Body of pancreas (tissue), 4 donors: ENCODE measurements around the gene S100A2. TPM values are rescaled to one million over a fixed set of nuclear protein-coding genes. Genes with fewer than 3 reads are reported as not detected.

Source experiments
- ATAC-seq: fragments of 150-250 bp; one replicate; pipeline ENCODE4 v1.9.1; 2016
- DNase-seq, 4 donors: peaks; one replicate each; pipeline ENCODE4 v3.0.0-alpha.2; 2019
- H3K27ac ChIP-seq, 4 donors: fragments of 200-600 bp; sonication (generic); 1 replicate in 3 of 4; 2 replicates in 1 of 4; pipeline versions ENCODE4 v1.5.1 to v1.6.1; 2016 to 2019; ENCODE audit warnings: mild to moderate bottlenecking in 1 of 4, mixed read lengths in 1 of 4, moderate library complexity in 1 of 4
- H3K27me3 ChIP-seq, 2 donors: fragments of 200-600 bp; sonication (generic); one replicate each; pipeline ENCODE4 v1.6.0; 2016; ENCODE audit warnings: mild to moderate bottlenecking in 1 of 2
- H3K36me3 ChIP-seq, 2 donors: fragments of 200-600 bp; sonication (generic); replicated peaks in 1 of 2; 2 replicates each; pipeline ENCODE4 v1.5.1; 2016; ENCODE audit warnings: low read depth in 2 of 2; ENCODE audit not compliant: insufficient read depth in 1 of 2
- H3K4me1 ChIP-seq: fragments of 200-600 bp; sonication (generic); one replicate; pipeline ENCODE4 v1.6.0; 2016
- H3K4me3 ChIP-seq, 2 donors: fragments of 200-600 bp; sonication (generic); 1 replicate in 1 of 2; 2 replicates in 1 of 2; pipeline ENCODE4 v1.5.1; 2016 to 2019
- H3K9me3 ChIP-seq, 3 donors: fragments of 200-600 bp; sonication (generic); 1 replicate in 2 of 3; 2 replicates in 1 of 3; pipeline ENCODE4 v1.5.1; 2016
- POLR2A ChIP-seq, 3 donors: fragments of 450-650 bp; IDR thresholded peaks; one replicate each; pipeline ENCODE4 v1.6.1; 2016; ENCODE audit warnings: antibody characterized with exemption in 3 of 3, mild to moderate bottlenecking in 2 of 3
- WGBS, 2 donors: methylation state at CpG; one replicate each; pipeline ENCODE4 v1.1.5; 2017; 5-methylcytosine and 5-hydroxymethylcytosine counted together
- intact Hi-C: fragments of 100-400 bp; cut with DNase I; formaldehyde crosslinking; loops from one replicate; pipeline ENCODE4 v1.15.1; 2023
- total RNA-seq, 2 donors: library from RNA; depleted of rRNA; stranded (reverse); fragments of >200 nt; gene quantifications; one replicate each; pipeline ENCODE4 v1.1.0, GENCODE V29; 2016
- TF ChIP-seq, protein P1 (sequence below), 7 experiments: fragments of 450-650 bp in 4 of 7; fragments of 200-600 bp in 3 of 7; sonication (generic) in 3 of 7; IDR thresholded peaks; one replicate each; pipeline ENCODE4 v1.5.1; 2016 to 2019; ENCODE audit warnings: antibody characterized with exemption in 7 of 7

S100A2 gene
- total RNA-seq, 2 donors from 2014 or later = not detected

DNA sequence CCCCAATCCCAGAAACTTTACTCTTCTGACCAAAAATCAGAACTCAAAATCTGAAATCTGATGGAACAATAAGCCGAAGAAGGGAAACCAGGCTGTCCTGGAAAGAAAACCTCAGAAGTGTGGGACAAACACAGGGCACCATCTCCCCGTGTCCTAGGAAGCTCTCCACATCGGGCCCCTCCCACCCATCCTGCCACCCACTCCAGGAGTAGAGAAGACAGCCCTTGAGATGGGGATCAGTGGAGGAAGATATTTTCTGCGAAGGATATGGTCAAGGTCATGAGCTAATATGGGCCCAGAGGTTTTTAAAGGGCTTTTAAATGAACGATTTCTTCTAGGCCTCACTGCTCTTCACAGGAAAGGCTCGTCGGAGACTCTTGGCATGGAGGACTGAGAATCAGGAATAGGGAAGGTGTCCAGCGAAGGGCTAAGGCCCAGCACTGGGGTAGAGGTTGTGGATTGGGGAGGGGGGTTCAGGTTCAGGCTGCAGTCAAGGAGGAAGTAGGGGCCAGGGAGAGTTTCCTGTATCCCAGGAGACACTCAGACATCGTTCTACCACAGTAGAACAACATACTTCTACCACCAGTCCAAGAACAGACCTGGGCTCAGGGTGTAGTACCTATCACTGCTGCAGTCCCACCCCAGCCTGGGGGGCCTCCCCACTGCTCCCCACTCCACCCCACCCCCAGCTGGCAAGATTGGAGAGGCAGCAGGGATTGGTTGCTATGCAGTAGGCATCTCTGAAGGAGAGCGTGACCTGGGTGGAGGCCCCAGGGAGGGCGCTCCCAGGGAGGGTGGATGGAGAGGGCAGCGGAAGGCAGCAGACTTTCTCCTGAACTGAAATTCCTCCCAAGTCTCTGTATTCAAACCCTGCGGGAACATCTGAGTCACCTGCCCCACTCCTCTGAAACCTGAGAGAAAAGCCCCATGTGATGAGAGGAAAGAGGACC is 23.7 kb downstream of the S100A2 start:
- WGBS, 2 donors = 76 to 77% methylated on average over 12 to 13 of the region's 13 CpGs
- intact Hi-C loops = no loop called here
- no peak overlapping the region for H3K27ac ChIP-seq
- no peaks in the 10 kb centered on the region for H3K9me3 ChIP-seq
- H3K4me1 ChIP-seq = peaks cover 38% of the 10 kb centered on the region
- no peaks in the 10 kb centered on the region for H3K27me3 ChIP-seq
- no peak for TF ChIP-seq POLR2A (IDR thresholded peaks at IDR 0.05)
- TF ChIP-seq, protein P1, sequence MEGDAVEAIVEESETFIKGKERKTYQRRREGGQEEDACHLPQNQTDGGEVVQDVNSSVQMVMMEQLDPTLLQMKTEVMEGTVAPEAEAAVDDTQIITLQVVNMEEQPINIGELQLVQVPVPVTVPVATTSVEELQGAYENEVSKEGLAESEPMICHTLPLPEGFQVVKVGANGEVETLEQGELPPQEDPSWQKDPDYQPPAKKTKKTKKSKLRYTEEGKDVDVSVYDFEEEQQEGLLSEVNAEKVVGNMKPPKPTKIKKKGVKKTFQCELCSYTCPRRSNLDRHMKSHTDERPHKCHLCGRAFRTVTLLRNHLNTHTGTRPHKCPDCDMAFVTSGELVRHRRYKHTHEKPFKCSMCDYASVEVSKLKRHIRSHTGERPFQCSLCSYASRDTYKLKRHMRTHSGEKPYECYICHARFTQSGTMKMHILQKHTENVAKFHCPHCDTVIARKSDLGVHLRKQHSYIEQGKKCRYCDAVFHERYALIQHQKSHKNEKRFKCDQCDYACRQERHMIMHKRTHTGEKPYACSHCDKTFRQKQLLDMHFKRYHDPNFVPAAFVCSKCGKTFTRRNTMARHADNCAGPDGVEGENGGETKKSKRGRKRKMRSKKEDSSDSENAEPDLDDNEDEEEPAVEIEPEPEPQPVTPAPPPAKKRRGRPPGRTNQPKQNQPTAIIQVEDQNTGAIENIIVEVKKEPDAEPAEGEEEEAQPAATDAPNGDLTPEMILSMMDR (IDR thresholded peaks at IDR 0.05) = no peak
- H3K4me3 ChIP-seq = no peak overlapping the region
- no peaks in the 10 kb centered on the region for H3K36me3 ChIP-seq
- DNase-seq (no peak), ATAC-seq (no peak)

DNA sequence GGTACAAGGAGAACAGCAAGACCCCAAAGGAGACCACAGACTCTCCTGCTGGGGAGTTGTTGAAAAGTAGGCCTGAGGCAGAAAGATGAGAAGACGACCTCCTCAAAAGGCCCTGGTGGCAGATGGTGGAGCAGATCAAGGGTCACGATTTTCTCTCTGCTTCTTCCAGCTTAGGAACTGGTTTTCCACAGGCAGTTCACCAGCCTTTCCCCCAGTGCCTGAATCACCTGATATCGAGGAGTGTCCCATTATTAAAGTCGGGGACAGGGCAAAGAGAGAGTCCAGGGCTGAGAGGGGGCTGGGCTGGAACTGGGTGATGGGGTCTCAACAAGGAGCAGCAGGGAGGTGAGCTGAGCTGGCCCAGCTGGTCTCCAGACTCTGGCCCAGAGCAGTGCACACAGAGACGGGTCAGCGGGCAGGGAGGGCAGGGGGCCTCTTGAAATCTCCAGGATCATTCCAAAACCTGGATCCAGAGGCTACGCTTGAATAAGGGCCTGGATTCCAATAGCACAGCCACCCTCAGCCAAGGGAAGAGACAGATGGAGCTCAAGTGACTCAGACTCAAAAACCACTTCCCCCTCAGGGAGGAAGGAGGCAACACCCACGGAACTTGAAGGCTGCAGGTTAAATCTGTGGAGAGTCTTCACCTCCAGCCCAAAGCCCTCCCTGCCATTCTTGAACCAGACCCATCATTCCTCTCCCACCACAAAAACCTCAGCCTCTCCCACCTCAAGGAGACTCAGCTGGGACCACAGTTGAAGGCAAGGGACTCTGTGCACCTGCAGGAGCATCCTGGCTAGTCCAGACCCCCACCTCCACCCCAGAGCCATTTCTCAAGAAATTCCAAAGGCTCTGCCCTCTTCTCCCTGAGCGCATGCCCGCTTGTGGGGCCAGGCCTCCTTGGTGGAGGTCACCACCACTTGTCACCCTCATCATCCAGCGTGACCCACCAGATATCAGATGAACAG is 25.0 kb downstream of the S100A2 start, which contains the start of gene S100A5:
S100A5 (minus strand) TSS at position 541 of the 968 bp plus-strand sequence. CDS start 743 bp downstream, outside the sequence.
- TF ChIP-seq, protein P1 (IDR thresholded peaks at IDR 0.05) = no peak
- TF ChIP-seq POLR2A (IDR thresholded peaks at IDR 0.05) = no peak
- intact Hi-C loops = no loop called here
- H3K27ac ChIP-seq = no peak within 1 kb of the TSS
- peaks cover 39% of the 10 kb centered on the region for H3K4me1 ChIP-seq
- no peaks in the 10 kb centered on the region for H3K27me3 ChIP-seq
- DNase-seq = no peak
- WGBS, 2 donors = 72% methylated on average over 10 to 11 of the region's 11 CpGs
- no peak within 1 kb of the TSS for H3K4me3 ChIP-seq
- no peaks in the 10 kb centered on the region for H3K36me3 ChIP-seq
- no peak for ATAC-seq
- H3K9me3 ChIP-seq = no peaks in the 10 kb centered on the region

DNA sequence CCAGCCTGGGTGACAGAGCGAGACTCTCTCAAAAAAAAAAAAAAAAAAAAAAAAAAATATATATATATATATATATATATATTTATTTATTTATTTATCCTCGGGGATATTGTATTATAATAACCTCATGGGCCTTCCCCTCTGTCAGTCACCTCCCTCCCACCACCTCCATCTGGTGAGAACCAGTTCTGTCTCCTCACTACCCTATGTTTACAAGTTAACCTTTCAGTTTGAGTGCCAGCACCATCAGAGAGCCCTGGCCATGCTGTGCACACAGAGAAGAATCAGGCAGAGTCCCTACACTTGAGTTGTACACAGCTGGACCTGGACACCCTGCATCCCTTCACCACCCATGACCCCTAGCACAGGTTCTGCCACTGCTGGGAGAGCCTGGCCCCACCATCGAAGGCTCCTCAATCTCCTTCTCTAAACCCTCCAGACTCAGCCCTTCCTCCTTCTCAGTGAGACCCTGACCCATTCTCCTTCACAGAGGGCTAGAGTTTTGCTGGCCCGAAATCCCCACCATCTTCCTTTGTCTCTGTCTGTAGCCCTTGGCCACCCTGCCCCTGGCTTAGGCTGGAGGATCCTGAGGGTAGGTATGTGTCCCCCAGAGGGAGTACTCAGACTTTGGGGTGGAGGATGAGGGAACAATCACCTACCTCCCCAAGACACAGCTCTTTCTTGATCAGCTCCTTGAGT is 26.1 kb downstream of the S100A2 start:
- DNase-seq = no peak
- TF ChIP-seq POLR2A (IDR thresholded peaks at IDR 0.05) = no peak
- TF ChIP-seq, protein P1 (IDR thresholded peaks at IDR 0.05) = no peak
- H3K4me1 ChIP-seq = peaks cover 37% of the 10 kb centered on the region
- intact Hi-C loops = no loop called here
- no peaks in the 10 kb centered on the region for H3K36me3 ChIP-seq
- no peak overlapping the region for H3K4me3 ChIP-seq
- H3K9me3 ChIP-seq = no peaks in the 10 kb centered on the region
- no peak overlapping the region for H3K27ac ChIP-seq
- WGBS, 2 donors = 75% methylated on average over 4 of the region's 4 CpGs
- no peak for ATAC-seq
- no peaks in the 10 kb centered on the region for H3K27me3 ChIP-seq

DNA sequence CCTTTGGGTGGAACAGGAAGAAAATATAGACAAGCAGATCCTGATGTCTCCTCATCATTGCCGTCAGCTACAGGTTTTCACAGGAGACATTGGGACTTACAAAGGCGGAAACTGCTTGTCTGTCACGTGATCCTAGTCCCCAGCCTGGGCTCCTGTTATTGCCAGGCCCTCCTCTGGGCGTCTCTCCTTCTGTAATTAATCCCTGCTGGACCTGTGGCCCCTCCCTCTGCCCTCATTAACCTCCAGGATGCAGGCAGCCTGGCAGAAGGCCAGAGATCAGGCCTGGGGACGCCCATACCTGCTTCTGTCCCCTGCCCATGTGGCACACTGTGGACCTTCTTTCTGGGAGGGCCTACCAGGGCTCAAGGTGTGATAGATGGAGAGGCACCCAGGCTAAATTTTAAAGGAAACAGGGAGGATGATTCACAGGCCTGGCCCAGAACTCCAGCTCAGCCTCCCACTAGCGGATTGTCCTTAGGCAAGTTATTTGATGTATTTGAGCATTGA is 27.3 kb downstream of the S100A2 start:
- H3K36me3 ChIP-seq = no peaks in the 10 kb centered on the region
- DNase-seq (peak; percentile 38 to 60 (median 58)), ATAC-seq (peak; percentile 34)
- H3K27me3 ChIP-seq = no peaks in the 10 kb centered on the region
- TF ChIP-seq, protein P1 (IDR thresholded peaks at IDR 0.05) = peak in 1 of 7 experiments; percentile 5
- TF ChIP-seq POLR2A (IDR thresholded peaks at IDR 0.05) = no peak
- intact Hi-C loops = no loop called here
- H3K4me3 ChIP-seq = no peak overlapping the region
- H3K27ac ChIP-seq = peak overlapping the region in 3 of 4 donors; percentile 21 to 71 (median 55)
- H3K4me1 ChIP-seq = peaks cover 36% of the 10 kb centered on the region
- WGBS, 2 donors = 55 to 65% methylated on average over 2 to 6 of the region's 6 CpGs
- H3K9me3 ChIP-seq = no peaks in the 10 kb centered on the region
